Activated naive CD4-positive, alpha-beta T cell treated with anti-CD3 and anti-CD28 coated beads, Interleukin-2, amount 50 U/mL, for 16 hours (primary cell): ENCODE data around the gene YTHDF2.

Source experiments
- DNase-seq: peaks from one replicate; pipeline ENCODE4 v3.0.0-alpha.2; 2020

Gene YTHDF2

GRCh38 chr1:28803662-28804061 lies 66.9 kb downstream of the YTHDF2 start:
- DNase-seq, result no peak

- no peak for DNase-seq
Observed at GRCh38 chr1:28804071-28804470, 67.3 kb downstream of the YTHDF2 start.

GRCh38 chr1:28807046-28807445 lies 70.3 kb downstream of the YTHDF2 start:
- no peak for DNase-seq

- no peak for DNase-seq
Observed at GRCh38 chr1:28807986-28808385, 71.2 kb downstream of the YTHDF2 start.

GRCh38 chr1:28811369-28811765 lies 74.6 kb downstream of the YTHDF2 start:
- no peak for DNase-seq

GRCh38 chr1:28811766-28812668 lies 75.3 kb downstream of the YTHDF2 start, which contains the start of gene OPRD1:
Gene OPRD1 (plus strand): TSS chr1:28812170. CDS start chr1:28812384, 214 bp downstream.
- no peak for DNase-seq

- DNase-seq, result no peak
Observed at GRCh38 chr1:28812669-28813468, 76.1 kb downstream of the YTHDF2 start.

- no peak for DNase-seq
Observed at GRCh38 chr1:28813931-28814465, 77.3 kb downstream of the YTHDF2 start.

- no peak for DNase-seq
Observed at GRCh38 chr1:28815533-28816185, 78.9 kb downstream of the YTHDF2 start.

- DNase-seq, result no peak
Observed at GRCh38 chr1:28817133-28817532, 80.4 kb downstream of the YTHDF2 start.

GRCh38 chr1:28819020-28819419 lies 82.3 kb downstream of the YTHDF2 start:
- no peak for DNase-seq
